ENCODE results near the gene LRRC4C. TPM values are rescaled to one million over a fixed set of nuclear protein-coding genes. Genes with fewer than 3 reads are reported as not detected.

The LRRC4C gene
- polyA plus RNA-seq, 1 of the 3 experiments (the other 2 are of a cell fraction), result 0.16 TPM

- Histone ChIP-seq H3K27me3 (ENCODE audit: insufficient read depth) (no peaks in the 10 kb centered on the region; the same call in 1 of the 2 replicates), H3K9me3 (no peaks in the 10 kb centered on the region), H2AFZ (ENCODE audit: low read depth) (no peak overlapping the region), H3K9ac (no peak overlapping the region), H3K9me2 (no peaks in the 10 kb centered on the region), H4K20me1 (ENCODE audit: insufficient read depth) (no peaks in the 10 kb centered on the region), H3F3A (replicated peaks; ENCODE audit: insufficient read depth) (no peaks in the 10 kb centered on the region), H3K4me3 (ENCODE audit: low read depth in 2 of 2, low read length in 1 of 2) (no peak overlapping the region), H3K36me3 (replicated peaks in 1 of 2; ENCODE audit: control insufficient read depth in 1 of 2, insufficient read depth in 2 of 2, low read length in 1 of 2) (no peaks in the 10 kb centered on the region), H3K79me2 (ENCODE audit: insufficient read depth) (no peaks in the 10 kb centered on the region), H3K4me1 (ENCODE audit: control insufficient read depth in 1 of 2, insufficient read depth in 2 of 2, low read depth in 1 of 2, low read length in 1 of 2) (peaks cover 0 to 26% of the 10 kb centered on the region in 2 experiments; a peak in 2 of 4 replicates), H3K4me2 (no peak overlapping the region), H3K27ac (ENCODE audit: low read depth in 2 of 2, low read length in 1 of 2) (peak overlapping the region in 1 of 2 experiments; percentile 28; a peak in 1 of 4 replicates)
- 63% methylated on average over 13 of the region's 13 CpGs for WGBS (ENCODE audit: low lambda C conversion rate)
- TF ChIP-seq YY1 (IDR thresholded peaks at IDR 0.05; ENCODE audit: low read depth) (no peak), CHD2 (IDR thresholded peaks at IDR 0.05; ENCODE audit: low read length, partially characterized antibody) (peak; percentile 46), MXI1 (IDR thresholded peaks at IDR 0.05; ENCODE audit: low read depth, low read length) (0 out of 2 replicates have a peak, but pooled peaks have one; percentile 16)
- ChIA-PET CTCF (interaction anchor here (0.6 to 2.4 kb wide), 3 partner anchors 16 to 373 kb away, joined by 3 to 5 read pairs (median 4); no protein-coding TSS in a partner anchor), POLR2A (no interaction called here)
- peak; percentile 41 for DNase-seq
Observed at GRCh38 chr11:40186437-40187263, 1272.8 kb downstream of the LRRC4C start.

- Histone ChIP-seq H3K4me2 (no peak overlapping the region), H3K9me3 (no peaks in the 10 kb centered on the region), H3K4me3 (ENCODE audit: low read depth in 2 of 2, low read length in 1 of 2) (no peak overlapping the region), H3K79me2 (ENCODE audit: insufficient read depth) (no peaks in the 10 kb centered on the region), H3K9me2 (no peaks in the 10 kb centered on the region), H3K4me1 (ENCODE audit: control insufficient read depth in 1 of 2, insufficient read depth in 2 of 2, low read depth in 1 of 2, low read length in 1 of 2) (peaks cover 0 to 27% of the 10 kb centered on the region in 2 experiments; a peak in 2 of 4 replicates), H3F3A (replicated peaks; ENCODE audit: insufficient read depth) (no peaks in the 10 kb centered on the region), H3K9ac (no peak overlapping the region), H3K36me3 (replicated peaks in 1 of 2; ENCODE audit: control insufficient read depth in 1 of 2, insufficient read depth in 2 of 2, low read length in 1 of 2) (no peaks in the 10 kb centered on the region), H3K27ac (ENCODE audit: low read depth in 2 of 2, low read length in 1 of 2) (no peak overlapping the region), H2AFZ (ENCODE audit: low read depth) (no peak overlapping the region), H3K27me3 (ENCODE audit: insufficient read depth) (no peaks in the 10 kb centered on the region; the same call in 1 of the 2 replicates), H4K20me1 (ENCODE audit: insufficient read depth) (no peaks in the 10 kb centered on the region)
- DNase-seq, result no peak
- POLR2A ChIA-PET, result no interaction called here
- TF ChIP-seq MXI1 (IDR thresholded peaks at IDR 0.05; ENCODE audit: low read depth, low read length), result no peak
- 61% methylated on average over 4 of the region's 4 CpGs for WGBS (ENCODE audit: low lambda C conversion rate)
- CTCF ChIA-PET, result interaction anchor here (1.0 to 2.4 kb wide), 3 partner anchors 17 to 54 kb away, joined by 3 to 5 read pairs (median 3); no protein-coding TSS in a partner anchor
Observed at GRCh38 chr11:40185793-40186192, 1273.7 kb downstream of the LRRC4C start.

GRCh38 chr11:40183073-40184064, 1276.1 kb downstream of the LRRC4C start:
- no peaks in the 10 kb centered on the region for H3K9me3 ChIP-seq
- ChIA-PET CTCF (interaction anchor here (1.0 to 2.5 kb wide), 4 partner anchors 8 to 111 kb away, joined by 3 to 13 read pairs (median 3); no protein-coding TSS in a partner anchor), POLR2A (no interaction called here)
- H3K4me3 ChIP-seq (ENCODE audit: low read depth in 2 of 2, low read length in 1 of 2), result no peak overlapping the region
- no peak overlapping the region for H2AFZ ChIP-seq (ENCODE audit: low read depth)
- no peak for DNase-seq
- H3F3A ChIP-seq (replicated peaks; ENCODE audit: insufficient read depth), result no peaks in the 10 kb centered on the region
- H3K36me3 ChIP-seq (replicated peaks in 1 of 2; ENCODE audit: control insufficient read depth in 1 of 2, insufficient read depth in 2 of 2, low read length in 1 of 2), result no peaks in the 10 kb centered on the region
- H3K27ac ChIP-seq (ENCODE audit: low read depth in 2 of 2, low read length in 1 of 2), result peak overlapping the region in 1 of 2 experiments; percentile 67; a peak in 1 of 4 replicates
- no peak overlapping the region for H3K4me2 ChIP-seq
- no peak overlapping the region for H3K9ac ChIP-seq
- no peaks in the 10 kb centered on the region for H3K9me2 ChIP-seq
- H3K4me1 ChIP-seq (ENCODE audit: control insufficient read depth in 1 of 2, insufficient read depth in 2 of 2, low read depth in 1 of 2, low read length in 1 of 2), result peaks cover 0 to 30% of the 10 kb centered on the region in 2 experiments; a peak in 2 of 4 replicates
- WGBS (ENCODE audit: low lambda C conversion rate), result 19% methylated on average over 5 of the region's 5 CpGs
- H4K20me1 ChIP-seq (ENCODE audit: insufficient read depth), result no peaks in the 10 kb centered on the region
- peak; percentile 4; the same call in 1 of the 2 replicates for TF ChIP-seq RCOR1 (IDR thresholded peaks at IDR 0.05; ENCODE audit: low read length)
- no peak for TF ChIP-seq JUND (IDR thresholded peaks at IDR 0.05)
- TF ChIP-seq EP300 (IDR thresholded peaks at IDR 0.05; ENCODE audit: borderline replicate concordance in 1 of 2, low read depth in 1 of 2, low read length in 1 of 2), result peak in 1 of 2 experiments; percentile 64; a peak in 1 of 4 replicates
- TF ChIP-seq MAX (IDR thresholded peaks at IDR 0.05; ENCODE audit: low read depth), result no peak
- peak; percentile 44; the same call in 1 of the 2 replicates for TF ChIP-seq GATA2 (CRISPR knock-in tag; IDR thresholded peaks at IDR 0.05)
- no peaks in the 10 kb centered on the region for H3K79me2 ChIP-seq (ENCODE audit: insufficient read depth)
- no peaks in the 10 kb centered on the region for H3K27me3 ChIP-seq (ENCODE audit: insufficient read depth)

All from SK-N-SH (cell line).